K562 (cell line): ENCODE results near the gene OR4K15. TPM values are rescaled to one million over a fixed set of nuclear protein-coding genes. Genes with fewer than 3 reads are reported as not detected.
"Not testable (repeated sequence)": the region's sequence is repeated elsewhere in the genome, so short reads cannot be mapped to it uniquely, and the experiment has no call there.

Source experiments
- ATAC-seq: fragments of 200-7000 bp; cut with Tn5 transposase; 3 replicates; pipeline ENCODE4 v1.9.1; 2020; ENCODE audit warnings: moderate library complexity
- BruUV-seq: library from RNA; stranded (reverse); fragments of 400-500 nt; replicated peaks from 2 replicates; lab custom pipeline; 2021; lab: Mats Ljungman, UMichigan
- CTCF ChIA-PET: fragments of 300-600 bp; formaldehyde crosslinking; extraction: SDS; loops from one replicate; lab custom pipeline; 2021; ENCODE audit warnings: low intra/inter-chr PET ratio; lab: Yijun Ruan, JAX
- POLR2A ChIA-PET: fragments of 300-600, 350-650 bp; sonication (Branson Sonifier 250); formaldehyde crosslinking; extraction: SDS; loops from one replicate; lab custom pipeline; 2021; ENCODE audit warnings: antibody characterized with exemption, inconsistent platforms; lab: Yijun Ruan, JAX
- DNase-seq, 4 experiments: peaks; one replicate each; pipeline versions ENCODE4 v3.0.0 to v3.0.0-alpha.2; 2011 to 2018; ENCODE audit warnings: low spot score in 3 of 4, mixed read lengths in 3 of 4; ENCODE audit errors: extremely low read depth in 1 of 4
- FAIRE-seq: peaks from 2 replicates; lab custom pipeline; 2011; peaks lifted over from hg19 to GRCh38; lab: Jason Lieb, UNC
- H2AFZ ChIP-seq: 2 replicates; pipeline ENCODE4 v1.6.0; 2011; ENCODE audit warnings: low read depth, low read length, control low read depth, inconsistent platforms
- H3K27ac ChIP-seq: fragments of 200-600 bp; 3 replicates; pipeline ENCODE4 v1.8.0; 2011; ENCODE audit warnings: low read depth, mild to moderate bottlenecking, control low read depth, inconsistent platforms, low read length, moderate library complexity, mixed read lengths; ENCODE audit errors: extremely low read depth
- H3K27me3 ChIP-seq, 2 experiments: fragments of 300-600 bp in 1 of 2; 2 replicates in 1 of 2; 3 replicates in 1 of 2; pipeline versions ENCODE4 v1.6.0 to v1.8.0; 2011; ENCODE audit warnings: inconsistent platforms in 2 of 2, low read length in 2 of 2, mild to moderate bottlenecking in 1 of 2, mixed read lengths in 1 of 2, moderate library complexity in 1 of 2; ENCODE audit not compliant: control insufficient read depth in 2 of 2, insufficient read depth in 2 of 2
- H3K36me3 ChIP-seq: fragments of 300-600 bp; 3 replicates; pipeline ENCODE4 v1.8.0; 2011; ENCODE audit warnings: mild to moderate bottlenecking, low read length, inconsistent platforms; ENCODE audit not compliant: control insufficient read depth, insufficient read depth
- H3K4me1 ChIP-seq, 2 experiments: fragments of 200-600 bp in 1 of 2; replicated peaks in 1 of 2; 2 replicates in 1 of 2; 3 replicates in 1 of 2; pipeline versions ENCODE4 v1.5.1 to v1.8.0; 2011; ENCODE audit warnings: inconsistent platforms in 2 of 2, low read length in 2 of 2, mild to moderate bottlenecking in 1 of 2, mixed read lengths in 1 of 2, moderate library complexity in 1 of 2; ENCODE audit not compliant: control insufficient read depth in 2 of 2, insufficient read depth in 2 of 2
- H3K4me2 ChIP-seq: 2 replicates; pipeline ENCODE4 v1.6.1; 2011; ENCODE audit warnings: low read length, control low read depth, inconsistent platforms, mixed read lengths; ENCODE audit not compliant: insufficient read depth
- H3K4me3 ChIP-seq: fragments of 200-600 bp; sonication (generic), shearing (Covaris generic); 2 replicates; pipeline ENCODE4 v1.5.1; 2016; ENCODE audit warnings: control low read depth, inconsistent platforms
- H3K79me2 ChIP-seq: fragments of 200-600 bp; 3 replicates; pipeline ENCODE4 v1.8.0; 2011; ENCODE audit warnings: low read length, inconsistent platforms; ENCODE audit not compliant: control insufficient read depth, insufficient read depth
- H3K9ac ChIP-seq, 2 experiments: 2 replicates each; pipeline versions ENCODE4 v1.6.0 to v1.6.1; 2011; ENCODE audit warnings: low read depth in 2 of 2, low read length in 2 of 2, control low read depth in 1 of 2, inconsistent platforms in 1 of 2, mild to moderate bottlenecking in 1 of 2, mixed read lengths in 1 of 2; ENCODE audit not compliant: insufficient read depth in 1 of 2
- H3K9me1 ChIP-seq: one replicate; pipeline ENCODE4 v1.6.0; 2011; ENCODE audit warnings: inconsistent platforms, mild to moderate bottlenecking, low read length, moderate library complexity; ENCODE audit not compliant: control insufficient read depth, insufficient read depth
- H3K9me3 ChIP-seq: replicated peaks from 2 replicates; pipeline ENCODE4 v1.5.1; 2011; ENCODE audit warnings: low read depth, low read length, inconsistent platforms; ENCODE audit not compliant: control insufficient read depth, insufficient read depth
- H4K20me1 ChIP-seq: replicated peaks from 2 replicates; pipeline ENCODE4 v1.6.1; 2011; ENCODE audit warnings: low read length, inconsistent platforms, mixed read lengths; ENCODE audit not compliant: control insufficient read depth, insufficient read depth
- CBX1 ChIP-seq: sonication (generic); IDR thresholded peaks from 2 replicates; pipeline ENCODE4 v1.6.1; 2016; ENCODE audit warnings: antibody characterized with exemption, low read depth, mild to moderate bottlenecking
- DIDO1 ChIP-seq: fragments of 450-650 bp; IDR thresholded peaks from 2 replicates; pipeline ENCODE4 v1.6.1; 2016; ENCODE audit warnings: low read depth, missing biosample characterization, missing genetic modification characterization
- EHMT2 ChIP-seq: fragments of 450-650 bp; IDR thresholded peaks from 2 replicates; pipeline ENCODE4 v1.6.1; 2018; ENCODE audit warnings: antibody characterized with exemption
- HMBOX1 ChIP-seq: sonication (generic); IDR thresholded peaks from 2 replicates; pipeline ENCODE4 v1.6.1; 2016
- HNRNPUL1 ChIP-seq: fragments of 200-400 bp; formaldehyde crosslinking; IDR thresholded peaks from 2 replicates; pipeline ENCODE4 v1.6.1; 2017; ENCODE audit warnings: low read length
- PML ChIP-seq: IDR thresholded peaks from 2 replicates; pipeline ENCODE4 v1.6.1; 2012; ENCODE audit warnings: low read length, inconsistent platforms
- POLR2H ChIP-seq: IDR thresholded peaks from 2 replicates; pipeline ENCODE4 v1.6.1; 2016; ENCODE audit warnings: missing genetic modification characterization, low read depth, mild to moderate bottlenecking, control low read depth, missing compliant biosample characterization, moderate library complexity
- PRPF4 ChIP-seq: fragments of 200-400 bp; formaldehyde crosslinking; IDR thresholded peaks from one replicate; pipeline ENCODE4 v1.6.1; 2017; ENCODE audit warnings: low read length, low read depth, mild to moderate bottlenecking; ENCODE audit not compliant: insufficient read depth, poor library complexity, severe bottlenecking
- WGBS: fragments of 100-300 bp; shearing (Covaris generic); methylation state at CpG from one replicate; pipeline ENCODE4 v1.1.6; 2016; ENCODE audit warnings: low coverage, mixed read lengths; ENCODE audit not compliant: insufficient coverage; ENCODE audit errors: missing lambda C conversion rate; 5-methylcytosine and 5-hydroxymethylcytosine counted together
- in situ Hi-C: fragments of 300-500 bp; cut with MboI; formaldehyde crosslinking; loops from 4 replicates; pipeline ENCODE4 v1.15.0; 2018; ENCODE audit warnings: inconsistent platforms, mixed read lengths
- intact Hi-C: fragments of 100-400 bp; cut with micrococcal nuclease; formaldehyde crosslinking; loops from 2 replicates; pipeline ENCODE4 v1.14.2; 2022
- polyA plus RNA-seq, 8 experiments: library from polyadenylated mRNA; depleted of rRNA in 4 of 8; stranded (reverse) in 5 of 8; unstranded in 3 of 8; fragments of >200 nt; fragmentation: Nextera tagmentation in 2 of 8; fragmentation: Illumina TruSeq in 1 of 8; extraction: Ambion mirVana in 2 of 8; extraction: Trizol in 1 of 8; gene quantifications; 2 replicates each; pipeline versions ENCODE4 v1.2.1 to v1.2.3, GENCODE V29; 2011 to 2014; ENCODE audit warnings: inconsistent platforms in 1 of 8, missing spikeins in 1 of 8
- total RNA-seq, 7 experiments: library from RNA; depleted of rRNA in 6 of 7; stranded (reverse); fragments of >200 nt in 6 of 7; fragmentation: Illumina TruSeq in 2 of 7; extraction: Trizol in 2 of 7; gene quantifications; 2 replicates each; pipeline versions ENCODE4 v1.2.1 to v1.2.3, GENCODE V29; 2011 to 2021; ENCODE audit warnings: low replicate concordance in 1 of 7
- TF ChIP-seq, protein P1 (sequence below): fragments of 250-450 bp; sonication (Bioruptor Pico); IDR thresholded peaks from 2 replicates; pipeline ENCODE4 v1.5.0; 2020; ENCODE audit warnings: mild to moderate bottlenecking
- TF ChIP-seq, protein P2 (sequence below), 2 experiments: IDR thresholded peaks; 2 replicates each; pipeline ENCODE4 v1.6.1; 2011; ENCODE audit warnings: borderline replicate concordance in 1 of 2, control low read depth in 1 of 2, low read depth in 1 of 2, low read length in 1 of 2, mild to moderate bottlenecking in 1 of 2, mixed read lengths in 1 of 2, moderate library complexity in 1 of 2; ENCODE audit not compliant: insufficient read depth in 1 of 2, insufficient read length in 1 of 2, poor library complexity in 1 of 2, severe bottlenecking in 1 of 2; ENCODE audit errors: extremely low read depth in 1 of 2

OR4K15 gene
- total and polyA plus RNA-seq, 9 of the 15 experiments (the other 6 are each of a cell fraction or from before 2014, with no cell fraction given): not detected

DNA sequence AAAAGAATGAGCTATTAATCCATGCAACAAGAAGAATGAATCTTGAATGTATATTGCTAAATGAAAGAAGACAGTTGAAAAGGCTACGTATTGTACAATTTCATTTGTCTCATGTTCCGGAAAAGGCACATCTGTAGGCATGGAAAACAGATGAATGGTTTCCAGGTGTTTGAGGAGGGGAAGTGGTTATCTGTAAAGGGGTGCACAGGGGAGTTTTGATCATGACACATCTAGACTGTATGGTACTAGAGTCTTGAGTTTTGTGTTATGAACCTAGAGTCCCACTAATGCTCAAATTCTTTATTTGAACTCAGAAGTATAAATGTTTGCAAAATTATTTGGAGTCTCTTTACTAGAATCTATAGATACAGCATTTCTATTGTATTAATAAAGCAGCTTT, 5.7 kb upstream of the OR4K15 start:
- H3K36me3 ChIP-seq, H3K9ac ChIP-seq, H3K4me2 ChIP-seq, BruUV-seq, H3K27ac ChIP-seq, intact Hi-C loops, H4K20me1 ChIP-seq, H2AFZ ChIP-seq, POLR2A ChIA-PET, H3K9me3 ChIP-seq, in situ Hi-C loops, H3K79me2 ChIP-seq, H3K4me1 ChIP-seq, H3K4me3 ChIP-seq, DNase-seq, H3K9me1 ChIP-seq, H3K27me3 ChIP-seq, FAIRE-seq, CTCF ChIA-PET, ATAC-seq: not testable (repeated sequence)
- WGBS: 43% methylated on average over 2 of the region's 2 CpGs

DNA sequence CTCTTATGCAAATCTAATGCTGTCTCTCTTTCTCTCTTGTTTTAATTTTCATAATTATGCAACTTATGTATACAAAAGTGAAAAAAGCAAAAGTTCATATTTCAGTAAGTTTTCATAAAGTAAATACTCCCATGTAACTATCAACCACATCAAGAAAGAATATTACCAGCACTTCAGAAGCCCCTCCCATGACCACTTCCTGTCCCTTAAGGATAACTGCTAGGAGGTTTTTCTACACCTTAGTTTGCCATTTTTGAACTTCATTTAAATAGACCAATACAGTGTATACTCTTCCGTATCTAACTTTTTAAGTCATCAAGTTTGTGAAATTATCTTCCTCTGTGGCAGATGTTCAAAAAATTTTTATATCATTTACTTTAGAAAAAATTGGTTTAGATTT, 547 bp upstream of the OR4K15 start:
- Histone ChIP-seq H3K27ac (no peak overlapping the region), H3K9me3 (no peaks in the 10 kb centered on the region), H3K27me3 (no peaks in the 10 kb centered on the region), H4K20me1 (no peaks in the 10 kb centered on the region), H2AFZ (no peak overlapping the region), H3K79me2 (no peaks in the 10 kb centered on the region), H3K4me1 (no peaks in the 10 kb centered on the region), H3K9ac (no peak overlapping the region), H3K4me3 (no peak overlapping the region), H3K9me1 (no peaks in the 10 kb centered on the region), H3K36me3 (no peaks in the 10 kb centered on the region), H3K4me2 (no peak overlapping the region)
- peak in 1 of 4 experiments; percentile 1 for DNase-seq
- BruUV-seq: no TSS peak
- intact Hi-C loops (no loop called here), in situ Hi-C loops (no loop called here)
- POLR2A ChIA-PET: no interaction called here
- CTCF ChIA-PET: no interaction called here
- no peak for ATAC-seq
- 23% methylated on average over 1 of the region's 1 CpG for WGBS
- no peak for FAIRE-seq
- TF ChIP-seq PML (no peak), DIDO1 (no peak), HNRNPUL1 (no peak), CBX1 (no peak), POLR2H (tag) (no peak), PRPF4 (no peak), EHMT2 (no peak), HMBOX1 (no peak)
- TF ChIP-seq, protein P1, sequence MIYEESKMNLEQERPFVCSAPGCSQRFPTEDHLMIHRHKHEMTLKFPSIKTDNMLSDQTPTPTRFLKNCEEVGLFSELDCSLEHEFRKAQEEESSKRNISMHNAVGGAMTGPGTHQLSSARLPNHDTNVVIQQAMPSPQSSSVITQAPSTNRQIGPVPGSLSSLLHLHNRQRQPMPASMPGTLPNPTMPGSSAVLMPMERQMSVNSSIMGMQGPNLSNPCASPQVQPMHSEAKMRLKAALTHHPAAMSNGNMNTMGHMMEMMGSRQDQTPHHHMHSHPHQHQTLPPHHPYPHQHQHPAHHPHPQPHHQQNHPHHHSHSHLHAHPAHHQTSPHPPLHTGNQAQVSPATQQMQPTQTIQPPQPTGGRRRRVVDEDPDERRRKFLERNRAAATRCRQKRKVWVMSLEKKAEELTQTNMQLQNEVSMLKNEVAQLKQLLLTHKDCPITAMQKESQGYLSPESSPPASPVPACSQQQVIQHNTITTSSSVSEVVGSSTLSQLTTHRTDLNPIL (CRISPR knock-in tag): no peak
- TF ChIP-seq, protein P2, sequence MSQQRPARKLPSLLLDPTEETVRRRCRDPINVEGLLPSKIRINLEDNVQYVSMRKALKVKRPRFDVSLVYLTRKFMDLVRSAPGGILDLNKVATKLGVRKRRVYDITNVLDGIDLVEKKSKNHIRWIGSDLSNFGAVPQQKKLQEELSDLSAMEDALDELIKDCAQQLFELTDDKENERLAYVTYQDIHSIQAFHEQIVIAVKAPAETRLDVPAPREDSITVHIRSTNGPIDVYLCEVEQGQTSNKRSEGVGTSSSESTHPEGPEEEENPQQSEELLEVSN (IDR thresholded peaks at IDR 0.05; ENCODE audit: borderline replicate concordance in 1 of 2, extremely low read depth in 1 of 2, insufficient read depth in 1 of 2, insufficient read length in 1 of 2, low read depth in 1 of 2, low read length in 1 of 2, poor library complexity in 1 of 2, severe bottlenecking in 1 of 2): no peak
